GM12892 (cell line): ENCODE measurements around the gene MS4A2.

Experiments used
- POLR2A ChIP-seq: IDR thresholded peaks from 2 replicates; pipeline ENCODE4 v1.6.1; 2011; ENCODE audit warnings: low read depth, low read length, control low read depth
- TAF1 ChIP-seq: IDR thresholded peaks from 2 replicates; pipeline ENCODE4 v1.6.1; 2011; ENCODE audit warnings: low read depth, mild to moderate bottlenecking, control low read depth, low read length, borderline replicate concordance

DNA sequence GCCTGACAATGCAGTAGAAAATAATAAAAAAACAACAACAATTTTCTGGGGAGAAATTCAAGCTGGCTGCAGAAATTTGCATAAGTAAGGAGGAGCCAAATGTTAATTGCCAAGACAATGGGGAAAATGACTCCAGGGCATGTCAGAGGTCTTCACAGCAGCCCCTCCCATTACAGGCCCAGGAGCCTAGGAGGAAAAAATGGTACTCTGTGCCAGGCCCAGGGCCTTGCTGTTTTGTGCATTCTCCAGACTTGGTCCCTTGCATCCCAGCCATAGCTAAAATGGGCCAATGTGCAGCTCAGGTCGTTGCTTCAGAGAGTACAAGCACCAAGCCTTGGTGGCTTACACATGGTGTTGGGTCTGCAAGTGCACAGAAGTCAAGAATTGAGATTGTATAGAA, 45.5 kb downstream of the MS4A2 start:
- TF ChIP-seq TAF1 (no peak), POLR2A (no peak)
